ENCODE results near the gene LCORL. TPM values are rescaled to one million over a fixed set of nuclear protein-coding genes. Genes with fewer than 3 reads are reported as not detected.

The LCORL gene
- total and polyA plus RNA-seq, 12 donors = 2.6 to 28.8 (median 16.2) TPM

DNA sequence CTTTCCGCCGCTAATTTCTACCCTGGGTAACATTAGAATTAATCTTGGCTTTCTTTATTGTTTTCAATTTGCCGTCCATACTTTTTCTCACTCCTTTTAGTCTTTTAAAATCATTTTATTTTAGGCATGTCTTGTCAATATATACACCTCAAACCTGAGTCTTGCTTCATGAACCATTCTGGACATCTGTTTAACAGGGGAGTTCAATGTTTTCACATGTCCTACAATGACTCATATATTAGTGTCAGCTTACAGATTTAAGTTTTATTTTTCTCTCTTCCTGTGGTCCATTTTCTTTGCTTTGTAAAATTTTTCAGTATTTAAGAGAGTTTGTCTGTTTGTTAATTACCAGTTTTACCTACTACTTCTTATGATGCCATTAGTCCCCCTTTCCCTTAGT, 89.5 kb downstream of the LCORL start:
- WGBS, 4 donors = 63 to 94% (median 65%) methylated on average over 3 of the region's 3 CpGs
- no peaks in the 10 kb centered on the region for H3K27me3 ChIP-seq
- H3K36me3 ChIP-seq (replicated peaks in 1 of 2) = no peaks in the 10 kb centered on the region
- DNase-seq = no peak
- H3K4me1 ChIP-seq (replicated peaks in 1 of 2) = no peaks in the 10 kb centered on the region
- no peak overlapping the region for H3K27ac ChIP-seq
- H3K4me3 ChIP-seq = no peak overlapping the region
- H3K9me3 ChIP-seq (replicated peaks in 1 of 3) = no peaks in the 10 kb centered on the region
- TF ChIP-seq, protein P1, sequence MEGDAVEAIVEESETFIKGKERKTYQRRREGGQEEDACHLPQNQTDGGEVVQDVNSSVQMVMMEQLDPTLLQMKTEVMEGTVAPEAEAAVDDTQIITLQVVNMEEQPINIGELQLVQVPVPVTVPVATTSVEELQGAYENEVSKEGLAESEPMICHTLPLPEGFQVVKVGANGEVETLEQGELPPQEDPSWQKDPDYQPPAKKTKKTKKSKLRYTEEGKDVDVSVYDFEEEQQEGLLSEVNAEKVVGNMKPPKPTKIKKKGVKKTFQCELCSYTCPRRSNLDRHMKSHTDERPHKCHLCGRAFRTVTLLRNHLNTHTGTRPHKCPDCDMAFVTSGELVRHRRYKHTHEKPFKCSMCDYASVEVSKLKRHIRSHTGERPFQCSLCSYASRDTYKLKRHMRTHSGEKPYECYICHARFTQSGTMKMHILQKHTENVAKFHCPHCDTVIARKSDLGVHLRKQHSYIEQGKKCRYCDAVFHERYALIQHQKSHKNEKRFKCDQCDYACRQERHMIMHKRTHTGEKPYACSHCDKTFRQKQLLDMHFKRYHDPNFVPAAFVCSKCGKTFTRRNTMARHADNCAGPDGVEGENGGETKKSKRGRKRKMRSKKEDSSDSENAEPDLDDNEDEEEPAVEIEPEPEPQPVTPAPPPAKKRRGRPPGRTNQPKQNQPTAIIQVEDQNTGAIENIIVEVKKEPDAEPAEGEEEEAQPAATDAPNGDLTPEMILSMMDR (IDR thresholded peaks at IDR 0.05) = no peak
- TF ChIP-seq POLR2A (IDR thresholded peaks at IDR 0.05) = no peak
- intact Hi-C loops (cut with DNase I) = no loop called here

DNA sequence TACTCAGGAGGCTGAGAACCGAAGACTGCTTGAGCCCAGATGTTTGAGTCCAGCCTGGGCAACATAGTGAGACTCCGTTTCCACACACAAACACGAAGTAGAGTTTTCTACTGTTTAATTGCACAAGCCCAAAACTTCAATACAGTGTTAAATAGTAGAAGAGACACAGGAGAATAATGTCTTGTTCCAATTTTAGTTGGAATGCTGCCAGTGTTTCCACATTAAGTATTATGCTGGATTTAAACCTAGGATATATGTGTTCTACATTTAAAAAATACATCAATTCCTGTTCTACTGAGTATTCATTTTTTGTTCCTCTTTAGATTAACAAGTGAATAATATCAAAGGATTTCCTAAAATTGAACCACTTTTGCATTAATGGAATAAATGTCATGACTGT, 91.3 kb downstream of the LCORL start:
- Histone ChIP-seq H3K36me3 (replicated peaks in 1 of 2) (no peaks in the 10 kb centered on the region), H3K9me3 (replicated peaks in 1 of 3) (no peaks in the 10 kb centered on the region), H3K4me3 (no peak overlapping the region), H3K27ac (no peak overlapping the region), H3K27me3 (no peaks in the 10 kb centered on the region), H3K4me1 (replicated peaks in 1 of 2) (no peaks in the 10 kb centered on the region)
- 93 to 96% (median 94%) methylated on average over 3 of the region's 3 CpGs for WGBS, 4 donors
- intact Hi-C loops (cut with DNase I) = no loop called here
- no peak for DNase-seq
- TF ChIP-seq, protein P1 (IDR thresholded peaks at IDR 0.05) = no peak
- no peak for TF ChIP-seq POLR2A (IDR thresholded peaks at IDR 0.05)

DNA sequence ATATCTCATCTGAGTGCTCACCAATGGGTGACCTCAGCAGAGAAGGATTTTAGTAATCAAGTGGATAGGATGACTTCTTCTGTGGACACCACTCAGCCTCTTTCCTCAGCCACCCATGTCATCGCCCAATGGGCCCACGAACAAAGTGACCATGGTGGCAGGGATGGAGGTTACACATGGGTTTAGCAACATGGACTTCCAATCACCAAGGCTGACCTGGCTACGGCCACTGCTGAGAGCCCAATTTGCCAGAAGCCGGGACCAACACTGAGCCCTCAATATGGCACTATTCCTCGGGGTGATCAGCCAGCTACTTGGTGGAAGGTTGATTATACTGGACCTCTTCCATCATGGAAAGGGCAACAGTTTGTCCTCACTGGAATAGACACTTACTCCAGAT, 97.4 kb downstream of the LCORL start:
- no peaks in the 10 kb centered on the region for H3K27me3 ChIP-seq
- no peaks in the 10 kb centered on the region for H3K36me3 ChIP-seq (replicated peaks in 1 of 2)
- H3K4me1 ChIP-seq (replicated peaks in 1 of 2) = no peaks in the 10 kb centered on the region
- H3K9me3 ChIP-seq (replicated peaks in 1 of 3) = no peaks in the 10 kb centered on the region
- no peak for DNase-seq
- 98 to 100% (median 99%) methylated on average over 5 of the region's 5 CpGs for WGBS, 4 donors
- no peak overlapping the region for H3K27ac ChIP-seq
- intact Hi-C loops (cut with DNase I) = no loop called here
- TF ChIP-seq POLR2A (IDR thresholded peaks at IDR 0.05) = no peak
- TF ChIP-seq, protein P1 (IDR thresholded peaks at IDR 0.05) = no peak
- no peak overlapping the region for H3K4me3 ChIP-seq

DNA sequence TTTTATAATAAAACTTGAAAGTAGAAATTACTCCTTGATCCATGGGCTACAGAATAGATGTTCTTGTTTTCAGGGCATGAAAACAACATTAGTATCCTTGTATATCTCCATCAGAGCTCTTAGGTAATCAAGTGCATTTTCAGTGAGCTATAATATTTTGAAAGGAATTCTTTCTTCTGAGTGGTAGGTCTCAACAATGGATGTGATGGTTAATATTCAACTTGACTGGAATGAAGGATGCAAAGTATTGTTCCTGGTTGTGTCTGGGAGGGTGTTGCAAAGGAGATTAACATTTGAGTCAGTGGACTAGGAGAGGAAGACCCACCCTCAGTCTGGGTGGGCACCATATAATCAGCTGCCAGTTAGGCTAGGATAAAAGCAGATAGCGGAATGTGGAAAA, 100.1 kb downstream of the LCORL start:
- intact Hi-C loops (cut with DNase I) = no loop called here
- H3K27ac ChIP-seq = no peak overlapping the region
- DNase-seq = no peak
- 97 to 100% (median 100%) methylated on average over 1 of the region's 1 CpG for WGBS, 4 donors
- H3K4me1 ChIP-seq (replicated peaks in 1 of 2) = no peaks in the 10 kb centered on the region
- TF ChIP-seq POLR2A (IDR thresholded peaks at IDR 0.05) = no peak
- TF ChIP-seq, protein P1 (IDR thresholded peaks at IDR 0.05) = no peak
- no peaks in the 10 kb centered on the region for H3K9me3 ChIP-seq (replicated peaks in 1 of 3)
- H3K27me3 ChIP-seq = no peaks in the 10 kb centered on the region
- no peak overlapping the region for H3K4me3 ChIP-seq
- H3K36me3 ChIP-seq (replicated peaks in 1 of 2) = no peaks in the 10 kb centered on the region
